ENCODE measurements around the gene ARHGAP26.

DNA sequence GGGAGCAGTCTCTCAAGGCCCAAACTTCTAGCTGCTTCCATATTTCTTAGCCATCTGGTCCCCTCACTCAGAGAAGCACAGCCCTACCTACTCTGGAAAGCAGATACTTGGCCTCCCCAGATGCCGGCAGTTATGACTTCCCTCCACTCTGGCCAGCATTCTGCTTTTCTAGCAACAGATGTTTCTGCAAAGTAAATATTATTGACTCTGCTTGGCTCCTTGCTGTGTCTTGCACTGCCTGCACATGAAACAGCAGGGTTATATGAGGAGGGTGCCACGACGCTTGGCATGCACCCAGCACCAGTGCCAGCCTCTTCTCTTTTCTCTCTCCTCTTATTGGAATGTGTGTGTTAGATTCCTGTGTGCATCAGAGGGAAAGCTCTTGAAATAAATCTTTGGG, 99.7 kb downstream of the ARHGAP26 start:
- TF ChIP-seq, protein P1, sequence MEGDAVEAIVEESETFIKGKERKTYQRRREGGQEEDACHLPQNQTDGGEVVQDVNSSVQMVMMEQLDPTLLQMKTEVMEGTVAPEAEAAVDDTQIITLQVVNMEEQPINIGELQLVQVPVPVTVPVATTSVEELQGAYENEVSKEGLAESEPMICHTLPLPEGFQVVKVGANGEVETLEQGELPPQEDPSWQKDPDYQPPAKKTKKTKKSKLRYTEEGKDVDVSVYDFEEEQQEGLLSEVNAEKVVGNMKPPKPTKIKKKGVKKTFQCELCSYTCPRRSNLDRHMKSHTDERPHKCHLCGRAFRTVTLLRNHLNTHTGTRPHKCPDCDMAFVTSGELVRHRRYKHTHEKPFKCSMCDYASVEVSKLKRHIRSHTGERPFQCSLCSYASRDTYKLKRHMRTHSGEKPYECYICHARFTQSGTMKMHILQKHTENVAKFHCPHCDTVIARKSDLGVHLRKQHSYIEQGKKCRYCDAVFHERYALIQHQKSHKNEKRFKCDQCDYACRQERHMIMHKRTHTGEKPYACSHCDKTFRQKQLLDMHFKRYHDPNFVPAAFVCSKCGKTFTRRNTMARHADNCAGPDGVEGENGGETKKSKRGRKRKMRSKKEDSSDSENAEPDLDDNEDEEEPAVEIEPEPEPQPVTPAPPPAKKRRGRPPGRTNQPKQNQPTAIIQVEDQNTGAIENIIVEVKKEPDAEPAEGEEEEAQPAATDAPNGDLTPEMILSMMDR (optimal IDR thresholded peaks at IDR 0.05 in 1 of 3, IDR thresholded peaks at IDR 0.05 in 1 of 3, conservative IDR thresholded peaks at IDR 0.05 in 1 of 3; ENCODE audit: extremely low read depth in 1 of 3, insufficient read depth in 2 of 3, low read length in 3 of 3), result no peak
- TF ChIP-seq EZH2 (IDR thresholded peaks at IDR 0.05; ENCODE audit: low read length), result no peak

All from keratinocyte (primary cell).